CD14-positive monocyte (primary cell): ENCODE results near the gene SARNP. TPM values are rescaled to one million over a fixed set of nuclear protein-coding genes. Genes with fewer than 3 reads are reported as not detected.

Experiments
- DNase-seq, 3 donors: peaks; one replicate each; pipeline ENCODE4 v3.0.0-alpha.2; 2011 to 2022
- H2AFZ ChIP-seq: 2 replicates; pipeline ENCODE4 v1.6.0; 2012; ENCODE audit warnings: mild to moderate bottlenecking, low read depth, low read length, inconsistent platforms; ENCODE audit not compliant: insufficient read depth, poor library complexity, severe bottlenecking
- H3K27ac ChIP-seq, 2 donors: 1 replicate in 1 of 2; 2 replicates in 1 of 2; pipeline ENCODE4 v1.5.1; 2012 to 2013; ENCODE audit warnings: low read length in 2 of 2, control low read depth in 1 of 2, inconsistent platforms in 1 of 2, low read depth in 1 of 2, mild to moderate bottlenecking in 1 of 2
- H3K27me3 ChIP-seq, 2 donors: one replicate each; pipeline versions ENCODE4 v1.6.0 to v1.6.1; 2011 to 2013; ENCODE audit warnings: low read length in 2 of 2; ENCODE audit not compliant: control insufficient read depth in 2 of 2, insufficient read depth in 2 of 2
- H3K36me3 ChIP-seq, 2 donors: replicated peaks in 1 of 2; 1 replicate in 1 of 2; 2 replicates in 1 of 2; pipeline versions ENCODE4 v1.5.1 to v1.6.1; 2012 to 2013; ENCODE audit warnings: low read length in 2 of 2, control low read depth in 1 of 2, inconsistent platforms in 1 of 2, mild to moderate bottlenecking in 1 of 2; ENCODE audit not compliant: insufficient read depth in 2 of 2, control insufficient read depth in 1 of 2
- H3K4me1 ChIP-seq, 2 donors: 1 replicate in 1 of 2; 2 replicates in 1 of 2; pipeline versions ENCODE4 v1.5.1 to v1.6.1; 2012 to 2013; ENCODE audit warnings: low read length in 2 of 2, control low read depth in 1 of 2, inconsistent platforms in 1 of 2, mild to moderate bottlenecking in 1 of 2, moderate library complexity in 1 of 2; ENCODE audit not compliant: insufficient read depth in 2 of 2, control insufficient read depth in 1 of 2
- H3K4me2 ChIP-seq: replicated peaks from 2 replicates; pipeline ENCODE3; 2012; ENCODE audit warnings: low read length, moderate library complexity, mild to moderate bottlenecking; ENCODE audit not compliant: poor library complexity, severe bottlenecking; ENCODE audit errors: extremely low read depth
- H3K4me3 ChIP-seq, 3 experiments: fragments of 200-600 bp in 1 of 3; sonication (generic) in 1 of 3; replicated peaks in 1 of 3; 1 replicate in 2 of 3; 2 replicates in 1 of 3; pipeline ENCODE4 v1.5.1; 2011 to 2013; ENCODE audit warnings: low read length in 3 of 3, mild to moderate bottlenecking in 3 of 3, control low read depth in 2 of 3, low read depth in 2 of 3, inconsistent platforms in 1 of 3, moderate library complexity in 1 of 3
- H3K79me2 ChIP-seq: 2 replicates; pipeline ENCODE4 v1.6.0; 2012; ENCODE audit warnings: mild to moderate bottlenecking, control low read depth, inconsistent platforms, low read length, moderate library complexity; ENCODE audit not compliant: insufficient read depth
- H3K9ac ChIP-seq: 2 replicates; pipeline ENCODE4 v1.6.0; 2017; ENCODE audit warnings: low read length, mild to moderate bottlenecking; ENCODE audit not compliant: insufficient read depth, poor library complexity, severe bottlenecking
- H3K9me3 ChIP-seq, 2 donors: replicated peaks in 1 of 2; 1 replicate in 1 of 2; 2 replicates in 1 of 2; pipeline versions ENCODE4 v1.5.1 to v1.6.1; 2012 to 2013; ENCODE audit warnings: low read length in 2 of 2, control low read depth in 1 of 2; ENCODE audit not compliant: control insufficient read depth in 1 of 2, insufficient read depth in 1 of 2
- H4K20me1 ChIP-seq: 2 replicates; pipeline ENCODE4 v1.6.0; 2012; ENCODE audit warnings: mild to moderate bottlenecking, low read length, control low read depth, moderate library complexity; ENCODE audit not compliant: insufficient read depth
- H3K27ac Mint-ChIP-seq, 7 donors: one replicate each; pipeline ENCODE4 v1.8.0; 2020; ENCODE audit warnings: mild to moderate bottlenecking in 7 of 7, mixed read lengths in 7 of 7, moderate library complexity in 6 of 7, inconsistent platforms in 2 of 7
- H3K27me3 Mint-ChIP-seq, 3 donors: one replicate each; pipeline ENCODE4 v1.8.0; 2021 to 2022; ENCODE audit warnings: low read depth in 3 of 3, mild to moderate bottlenecking in 3 of 3, mixed read lengths in 3 of 3, moderate library complexity in 3 of 3, inconsistent platforms in 1 of 3
- H3K36me3 Mint-ChIP-seq, 2 donors: one replicate each; pipeline ENCODE4 v1.8.0; 2020; ENCODE audit warnings: mixed read lengths in 2 of 2, inconsistent platforms in 1 of 2, mild to moderate bottlenecking in 1 of 2
- H3K4me1 Mint-ChIP-seq: one replicate; pipeline ENCODE4 v1.8.0; 2020; ENCODE audit warnings: mild to moderate bottlenecking, mixed read lengths
- H3K4me3 Mint-ChIP-seq, 2 donors: one replicate each; pipeline ENCODE4 v1.8.0; 2020; ENCODE audit warnings: mild to moderate bottlenecking in 2 of 2, mixed read lengths in 2 of 2, moderate library complexity in 1 of 2
- H3K9me3 Mint-ChIP-seq, 7 donors: one replicate each; pipeline ENCODE4 v1.8.0; 2020 to 2022; ENCODE audit warnings: mixed read lengths in 7 of 7, mild to moderate bottlenecking in 6 of 7, moderate library complexity in 6 of 7, inconsistent platforms in 2 of 7
- CTCF ChIP-seq: fragments of 200-600 bp; IDR thresholded peaks from one replicate; pipeline ENCODE4 v1.8.0; 2022; ENCODE audit warnings: antibody characterized with exemption, mild to moderate bottlenecking
- WGBS: methylation state at CpG from one replicate; pipeline ENCODE4 v1.1.5; 2013; ENCODE audit warnings: missing lambda C conversion rate; ENCODE audit not compliant: insufficient coverage; 5-methylcytosine and 5-hydroxymethylcytosine counted together
- intact Hi-C, 2 donors: fragments of 100-400 bp; cut with micrococcal nuclease; formaldehyde crosslinking; loops; one replicate each; pipeline versions ENCODE4 v1.15.0 to v1.15.1; 2023
- polyA plus RNA-seq, 3 donors: library from polyadenylated mRNA; depleted of rRNA in 1 of 3; unstranded in 2 of 3; stranded (reverse) in 1 of 3; fragments of 300-500 nt in 2 of 3; fragments of >200 nt in 1 of 3; fragmentation: Illumina TruSeq in 2 of 3; gene quantifications; 1 replicate in 2 of 3; 2 replicates in 1 of 3; pipeline ENCODE4 v1.2.3, GENCODE V29; 2012 to 2021

Gene SARNP
- polyA plus RNA-seq, 3 donors: 28.9 to 139 (median 98.6) TPM

- H3K4me1 ChIP-seq: no peaks in the 10 kb centered on the region
- H2AFZ ChIP-seq: no peak overlapping the region
- Mint-ChIP-seq H3K4me3 (no peak overlapping the region), H3K27me3 (no peaks in the 10 kb centered on the region), H3K9me3 (no peaks in the 10 kb centered on the region), H3K27ac (peak overlapping the region in 1 of 7 donors; percentile 30), H3K36me3 (peaks cover 40 to 69% of the 10 kb centered on the region in 2 donors), H3K4me1 (peaks cover 4% of the 10 kb centered on the region)
- no peaks in the 10 kb centered on the region for H3K9me3 ChIP-seq
- no peak for TF ChIP-seq CTCF
- no peak overlapping the region for H3K27ac ChIP-seq
- H3K9ac ChIP-seq: no peak overlapping the region
- no peaks in the 10 kb centered on the region for H3K27me3 ChIP-seq
- H3K36me3 ChIP-seq: peaks cover 29 to 75% of the 10 kb centered on the region in 2 donors
- peaks cover 15% of the 10 kb centered on the region for H4K20me1 ChIP-seq
- H3K4me3 ChIP-seq: no peak overlapping the region
- no peak overlapping the region for H3K4me2 ChIP-seq
- intact Hi-C loops: no loop called here
- WGBS: 95% methylated on average over 2 of the region's 5 CpGs
- DNase-seq: no peak
- peaks cover 3% of the 10 kb centered on the region for H3K79me2 ChIP-seq
Observed at GRCh38 chr12:55765736-55766290, 51.7 kb downstream of the SARNP start.

- no peak for TF ChIP-seq CTCF
- H3K4me2 ChIP-seq: no peak overlapping the region
- H3K4me1 Mint-ChIP-seq: peaks cover 4% of the 10 kb centered on the region
- H3K9me3 Mint-ChIP-seq: no peaks in the 10 kb centered on the region
- peaks cover 15% of the 10 kb centered on the region for H4K20me1 ChIP-seq
- no peaks in the 10 kb centered on the region for H3K27me3 ChIP-seq
- no peak overlapping the region for H3K27ac ChIP-seq
- DNase-seq: no peak
- H3K36me3 Mint-ChIP-seq: peaks cover 55 to 77% of the 10 kb centered on the region in 2 donors
- H3K27me3 Mint-ChIP-seq: peaks cover 0 to 2% (median 0%) of the 10 kb centered on the region in 3 donors
- intact Hi-C loops: no loop called here
- H3K4me3 Mint-ChIP-seq: no peak overlapping the region
- no peaks in the 10 kb centered on the region for H3K9me3 ChIP-seq
- H3K27ac Mint-ChIP-seq: no peak overlapping the region
- no peaks in the 10 kb centered on the region for H3K4me1 ChIP-seq
- H3K79me2 ChIP-seq: peaks cover 3% of the 10 kb centered on the region
- H3K36me3 ChIP-seq: peaks cover 46 to 88% of the 10 kb centered on the region in 2 donors
- no peak overlapping the region for H3K9ac ChIP-seq
- H3K4me3 ChIP-seq: no peak overlapping the region
- H2AFZ ChIP-seq: no peak overlapping the region
Observed at GRCh38 chr12:55762646-55763045, 54.9 kb downstream of the SARNP start.
